ENCODE results near the gene SMYD4. TPM values are rescaled to one million over a fixed set of nuclear protein-coding genes. Genes with fewer than 3 reads are reported as not detected.

The SMYD4 gene
- total and polyA plus RNA-seq, 2 donors (not counting 1 experiment from before 2014, with no cell fraction given): 5.1 to 11.6 TPM

GRCh38 chr17:1808644-1809043 is 21.1 kb downstream of the SMYD4 start:
- Histone ChIP-seq H4K20me1 (ENCODE audit: control insufficient read depth, extremely low read depth, insufficient read depth, low read length) (no peaks in the 10 kb centered on the region), H3K27ac (ENCODE audit: insufficient read depth, low read length) (no peak overlapping the region), H3K4me1 (ENCODE audit: control insufficient read depth, extremely low read depth, insufficient read depth, low read length) (no peaks in the 10 kb centered on the region), H2AFZ (ENCODE audit: low read length) (no peak overlapping the region), H3K4me3 (replicated peaks in 1 of 4; ENCODE audit: control extremely low read depth in 1 of 4, insufficient read depth in 1 of 4, low read depth in 3 of 4, low read length in 4 of 4) (no peak overlapping the region), H3K9me3 (ENCODE audit: control insufficient read depth, insufficient read depth, low read depth, low read length) (no peaks in the 10 kb centered on the region), H3K27me3 (ENCODE audit: control insufficient read depth, insufficient read depth, low read length) (no peaks in the 10 kb centered on the region), H3K9ac (ENCODE audit: insufficient read depth, low read length) (no peak overlapping the region), H3K36me3 (ENCODE audit: control insufficient read depth, insufficient read depth, low read length) (no peaks in the 10 kb centered on the region), H3K79me2 (ENCODE audit: control insufficient read depth, insufficient read depth, low read length) (no peaks in the 10 kb centered on the region), H3K4me2 (ENCODE audit: extremely low read depth, insufficient read depth, low read length) (no peak overlapping the region)
- DNase-seq (ENCODE audit: low read depth in 2 of 2): no peak
- TF ChIP-seq CTCF (conservative IDR thresholded peaks at IDR 0.05 in 1 of 2, IDR thresholded peaks at IDR 0.05 in 1 of 2; ENCODE audit: low read depth in 1 of 2, low read length in 2 of 2) (no peak), EZH2 (IDR thresholded peaks at IDR 0.05; ENCODE audit: low read length, missing control alignments) (no peak)

GRCh38 chr17:1807890-1808289 is 21.8 kb downstream of the SMYD4 start:
- no peak overlapping the region for H2AFZ ChIP-seq (ENCODE audit: low read length)
- H4K20me1 ChIP-seq (ENCODE audit: control insufficient read depth, extremely low read depth, insufficient read depth, low read length): no peaks in the 10 kb centered on the region
- no peaks in the 10 kb centered on the region for H3K79me2 ChIP-seq (ENCODE audit: control insufficient read depth, insufficient read depth, low read length)
- no peak overlapping the region for H3K9ac ChIP-seq (ENCODE audit: insufficient read depth, low read length)
- TF ChIP-seq EZH2 (IDR thresholded peaks at IDR 0.05; ENCODE audit: low read length, missing control alignments) (no peak), CTCF (conservative IDR thresholded peaks at IDR 0.05 in 1 of 2, IDR thresholded peaks at IDR 0.05 in 1 of 2; ENCODE audit: low read depth in 1 of 2, low read length in 2 of 2) (no peak)
- H3K27ac ChIP-seq (ENCODE audit: insufficient read depth, low read length): no peak overlapping the region
- DNase-seq (ENCODE audit: low read depth in 2 of 2): no peak
- no peaks in the 10 kb centered on the region for H3K27me3 ChIP-seq (ENCODE audit: control insufficient read depth, insufficient read depth, low read length)
- no peak overlapping the region for H3K4me3 ChIP-seq (replicated peaks in 1 of 4; ENCODE audit: control extremely low read depth in 1 of 4, insufficient read depth in 1 of 4, low read depth in 3 of 4, low read length in 4 of 4)
- H3K4me1 ChIP-seq (ENCODE audit: control insufficient read depth, extremely low read depth, insufficient read depth, low read length): no peaks in the 10 kb centered on the region
- H3K4me2 ChIP-seq (ENCODE audit: extremely low read depth, insufficient read depth, low read length): no peak overlapping the region
- no peaks in the 10 kb centered on the region for H3K9me3 ChIP-seq (ENCODE audit: control insufficient read depth, insufficient read depth, low read depth, low read length)
- no peaks in the 10 kb centered on the region for H3K36me3 ChIP-seq (ENCODE audit: control insufficient read depth, insufficient read depth, low read length)

- TF ChIP-seq CTCF (conservative IDR thresholded peaks at IDR 0.05 in 1 of 2, IDR thresholded peaks at IDR 0.05 in 1 of 2; ENCODE audit: low read depth in 1 of 2, low read length in 2 of 2) (no peak), EZH2 (IDR thresholded peaks at IDR 0.05; ENCODE audit: low read length, missing control alignments) (no peak)
- Histone ChIP-seq H3K4me3 (replicated peaks in 1 of 4; ENCODE audit: control extremely low read depth in 1 of 4, insufficient read depth in 1 of 4, low read depth in 3 of 4, low read length in 4 of 4) (no peak overlapping the region), H3K9me3 (ENCODE audit: control insufficient read depth, insufficient read depth, low read depth, low read length) (no peaks in the 10 kb centered on the region), H3K27ac (ENCODE audit: insufficient read depth, low read length) (no peak overlapping the region), H3K79me2 (ENCODE audit: control insufficient read depth, insufficient read depth, low read length) (no peaks in the 10 kb centered on the region), H3K36me3 (ENCODE audit: control insufficient read depth, insufficient read depth, low read length) (peaks cover 4% of the 10 kb centered on the region), H3K4me2 (ENCODE audit: extremely low read depth, insufficient read depth, low read length) (no peak overlapping the region), H3K4me1 (ENCODE audit: control insufficient read depth, extremely low read depth, insufficient read depth, low read length) (no peaks in the 10 kb centered on the region), H3K27me3 (ENCODE audit: control insufficient read depth, insufficient read depth, low read length) (no peaks in the 10 kb centered on the region), H2AFZ (ENCODE audit: low read length) (no peak overlapping the region), H3K9ac (ENCODE audit: insufficient read depth, low read length) (no peak overlapping the region), H4K20me1 (ENCODE audit: control insufficient read depth, extremely low read depth, insufficient read depth, low read length) (no peaks in the 10 kb centered on the region)
- DNase-seq (ENCODE audit: low read depth in 2 of 2): no peak
Measured at GRCh38 chr17:1803280-1803679, 26.4 kb downstream of the SMYD4 start.

All from fibroblast of lung (primary cell).